HFF-Myc (cell line): Measurements from ENCODE around the gene MON1B.
A peak's percentile ranks its signal among the peaks of the same experiment; 100 is the strongest.
"Not testable (repeated sequence)": the region's sequence is repeated elsewhere in the genome, so short reads cannot be mapped to it uniquely, and the experiment has no call there.

Experiments used
- DNase-seq: peaks from one replicate; pipeline ENCODE4 v3.0.0-alpha.2; 2011; ENCODE audit warnings: low read depth; ENCODE audit errors: extremely low read depth
- H3K4me3 ChIP-seq: replicated peaks from 2 replicates; pipeline ENCODE4 v1.5.1; 2011; ENCODE audit warnings: low read depth, mild to moderate bottlenecking, control low read depth, low read length
- CTCF ChIP-seq: IDR thresholded peaks from 2 replicates; pipeline ENCODE4 v1.5.1; 2012; ENCODE audit warnings: mild to moderate bottlenecking, low read depth, low read length, control low read depth; ENCODE audit errors: missing control alignments

Gene MON1B

GRCh38 chr16:77183137-77183536 is 7.9 kb upstream of the MON1B start:
- no peak for TF ChIP-seq CTCF
- DNase-seq, result no peak
- no peak overlapping the region for H3K4me3 ChIP-seq

GRCh38 chr16:77186298-77186697 is 4.7 kb upstream of the MON1B start:
- not testable (repeated sequence) for H3K4me3 ChIP-seq, DNase-seq

GRCh38 chr16:77190190-77190477 is 856 bp upstream of the MON1B start:
- DNase-seq, result no peak
- no peak for TF ChIP-seq CTCF
- peak overlapping the region; percentile 78 for H3K4me3 ChIP-seq

- H3K4me3 ChIP-seq, result peak overlapping the region; percentile 78
- TF ChIP-seq CTCF, result no peak
- DNase-seq, result no peak
These were observed 424 bp downstream of the MON1B start for GRCh38 chr16:77191259-77191969.

- DNase-seq, result no peak
- no peak overlapping the region for H3K4me3 ChIP-seq
- TF ChIP-seq CTCF, result no peak
These were observed 2.4 kb downstream of the MON1B start for GRCh38 chr16:77193377-77193776.

GRCh38 chr16:77194295-77195231 is 3.6 kb downstream of the MON1B start:
- no peak overlapping the region for H3K4me3 ChIP-seq
- no peak for TF ChIP-seq CTCF
- no peak for DNase-seq

- H3K4me3 ChIP-seq, result no peak overlapping the region
- DNase-seq, result no peak
- TF ChIP-seq CTCF, result no peak
These were observed 4.4 kb downstream of the MON1B start for GRCh38 chr16:77195411-77195810.
